MM.1S (cell line): Measurements from ENCODE around the gene RAB1B.

Source experiments
- DNase-seq: peaks from one replicate; pipeline ENCODE4 v3.0.0-alpha.2; 2015
- H2AFZ ChIP-seq: fragments of 300-600 bp; sonication (generic); 2 replicates; pipeline ENCODE4 v1.6.0; 2016; ENCODE audit warnings: antibody characterized with exemption, low read length
- H3F3A ChIP-seq: fragments of 300-600 bp; sonication (generic); 2 replicates; pipeline ENCODE4 v1.6.1; 2016; ENCODE audit warnings: mild to moderate bottlenecking, antibody characterized with exemption, low read length, moderate library complexity, mixed read lengths; ENCODE audit not compliant: insufficient read depth
- H3K27ac ChIP-seq: fragments of 300-600 bp; sonication (generic); 2 replicates; pipeline ENCODE4 v1.5.1; 2016; ENCODE audit warnings: mild to moderate bottlenecking, low read length
- H3K27me3 ChIP-seq: fragments of 300-600 bp; sonication (generic); replicated peaks from 2 replicates; pipeline ENCODE4 v1.6.0; 2016; ENCODE audit warnings: low read length; ENCODE audit not compliant: insufficient read depth
- H3K36me3 ChIP-seq: fragments of 300-600 bp; sonication (generic); replicated peaks from 2 replicates; pipeline ENCODE4 v1.6.1; 2016; ENCODE audit warnings: mild to moderate bottlenecking, low read length, mixed read lengths; ENCODE audit not compliant: insufficient read depth
- H3K4me1 ChIP-seq: fragments of 300-600 bp; sonication (generic); 2 replicates; pipeline ENCODE4 v1.6.1; 2016; ENCODE audit warnings: low read length, mixed read lengths
- H3K4me2 ChIP-seq: fragments of 300-600 bp; sonication (generic); 2 replicates; pipeline ENCODE4 v1.6.0; 2016; ENCODE audit warnings: low read depth, low read length
- H3K4me3 ChIP-seq: fragments of 300-600 bp; sonication (generic); 2 replicates; pipeline ENCODE4 v1.5.1; 2016; ENCODE audit warnings: low read length, mixed read lengths
- H3K79me2 ChIP-seq: fragments of 300-600 bp; sonication (generic); 2 replicates; pipeline ENCODE4 v1.6.1; 2016; ENCODE audit warnings: mixed run types, low read length, mixed read lengths
- H3K9ac ChIP-seq: fragments of 300-600 bp; sonication (generic); 2 replicates; pipeline ENCODE4 v1.6.1; 2016; ENCODE audit warnings: low read length, mixed read lengths
- H3K9me2 ChIP-seq: fragments of 300-600 bp; sonication (generic); replicated peaks from 2 replicates; pipeline ENCODE4 v1.6.1; 2016; ENCODE audit warnings: mild to moderate bottlenecking, low read length, mixed read lengths; ENCODE audit not compliant: insufficient read depth
- H3K9me3 ChIP-seq: fragments of 300-600 bp; sonication (generic); replicated peaks from 2 replicates; pipeline ENCODE4 v1.6.1; 2016; ENCODE audit warnings: mild to moderate bottlenecking, low read length, mixed read lengths; ENCODE audit not compliant: insufficient read depth
- H4K20me1 ChIP-seq: fragments of 300-600 bp; sonication (generic); 2 replicates; pipeline ENCODE4 v1.6.1; 2016; ENCODE audit warnings: mild to moderate bottlenecking, low read length, moderate library complexity, mixed read lengths; ENCODE audit not compliant: insufficient read depth
- EZH2 ChIP-seq: fragments of 300-600 bp; sonication (generic); optimal IDR thresholded peaks from 2 replicates; pipeline ENCODE3; 2017; ENCODE audit warnings: low read depth, mild to moderate bottlenecking, antibody characterized with exemption, low read length, mixed read lengths
- EZH2phosphoT487 ChIP-seq: fragments of 300-600 bp; sonication (generic); IDR thresholded peaks from 2 replicates; pipeline ENCODE4 v1.6.1; 2018; ENCODE audit warnings: antibody characterized with exemption, low read length
- TF ChIP-seq, protein P1 (sequence below): fragments of 300-600 bp; sonication (generic); IDR thresholded peaks from 2 replicates; pipeline ENCODE4 v1.5.1; 2016; ENCODE audit warnings: antibody characterized with exemption, low read length, mixed read lengths

Gene RAB1B

DNA sequence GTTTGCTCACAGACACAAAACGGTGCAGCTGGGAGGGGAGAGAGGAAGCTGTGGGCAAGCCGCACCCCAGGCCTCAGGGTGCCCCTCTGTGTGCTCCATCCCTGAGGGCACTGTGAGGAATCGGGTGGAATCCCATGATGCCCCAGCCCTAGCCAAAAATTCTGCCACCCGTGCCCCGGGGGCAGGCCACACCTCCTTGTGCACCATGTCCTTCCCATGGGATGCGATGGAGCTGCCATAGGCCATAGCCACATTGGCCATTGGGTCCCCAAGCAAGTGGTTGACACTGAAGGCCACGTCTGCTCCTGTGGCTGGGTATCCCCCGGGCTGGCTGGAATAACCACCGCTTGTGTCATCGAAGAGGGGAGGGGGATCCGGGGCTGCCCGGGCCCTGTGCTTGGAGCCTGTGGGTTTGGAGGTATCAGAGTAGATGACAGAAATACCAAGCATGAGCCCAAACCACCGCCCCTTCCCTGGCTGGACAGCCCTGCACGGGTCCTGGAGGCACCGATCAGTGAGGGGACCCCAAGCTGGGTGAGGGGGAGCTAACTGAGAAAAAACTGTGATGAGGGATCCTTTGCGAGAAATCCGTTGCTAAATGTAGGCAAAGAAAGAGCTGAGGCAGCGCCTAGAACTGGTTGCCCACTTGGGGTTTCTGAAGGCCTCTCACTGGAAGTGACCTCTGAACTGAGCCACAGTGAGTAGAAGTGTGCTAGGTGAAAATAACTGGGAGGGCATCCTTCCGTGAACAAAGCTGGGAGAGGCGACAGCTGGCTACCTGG is 19.6 kb downstream of the RAB1B start:
- H3K4me1 ChIP-seq = peaks cover 15% of the 10 kb centered on the region
- H4K20me1 ChIP-seq = no peaks in the 10 kb centered on the region
- H3K9ac ChIP-seq = peak overlapping the region; percentile 91
- peak overlapping the region; percentile 42; the same call in 1 of the 2 replicates for H3K27ac ChIP-seq
- TF ChIP-seq, protein P1, sequence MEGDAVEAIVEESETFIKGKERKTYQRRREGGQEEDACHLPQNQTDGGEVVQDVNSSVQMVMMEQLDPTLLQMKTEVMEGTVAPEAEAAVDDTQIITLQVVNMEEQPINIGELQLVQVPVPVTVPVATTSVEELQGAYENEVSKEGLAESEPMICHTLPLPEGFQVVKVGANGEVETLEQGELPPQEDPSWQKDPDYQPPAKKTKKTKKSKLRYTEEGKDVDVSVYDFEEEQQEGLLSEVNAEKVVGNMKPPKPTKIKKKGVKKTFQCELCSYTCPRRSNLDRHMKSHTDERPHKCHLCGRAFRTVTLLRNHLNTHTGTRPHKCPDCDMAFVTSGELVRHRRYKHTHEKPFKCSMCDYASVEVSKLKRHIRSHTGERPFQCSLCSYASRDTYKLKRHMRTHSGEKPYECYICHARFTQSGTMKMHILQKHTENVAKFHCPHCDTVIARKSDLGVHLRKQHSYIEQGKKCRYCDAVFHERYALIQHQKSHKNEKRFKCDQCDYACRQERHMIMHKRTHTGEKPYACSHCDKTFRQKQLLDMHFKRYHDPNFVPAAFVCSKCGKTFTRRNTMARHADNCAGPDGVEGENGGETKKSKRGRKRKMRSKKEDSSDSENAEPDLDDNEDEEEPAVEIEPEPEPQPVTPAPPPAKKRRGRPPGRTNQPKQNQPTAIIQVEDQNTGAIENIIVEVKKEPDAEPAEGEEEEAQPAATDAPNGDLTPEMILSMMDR = no peak
- TF ChIP-seq EZH2phosphoT487 (no peak), EZH2 (no peak)
- H3K9me3 ChIP-seq = no peaks in the 10 kb centered on the region
- no peaks in the 10 kb centered on the region for H3K36me3 ChIP-seq
- peaks cover 13% of the 10 kb centered on the region for H3K79me2 ChIP-seq
- peak overlapping the region; percentile 24 for H2AFZ ChIP-seq
- peaks cover 7% of the 10 kb centered on the region for H3F3A ChIP-seq
- H3K9me2 ChIP-seq = no peaks in the 10 kb centered on the region
- peaks cover 24% of the 10 kb centered on the region for H3K27me3 ChIP-seq
- peak overlapping the region; percentile 87 for H3K4me2 ChIP-seq
- H3K4me3 ChIP-seq = peak overlapping the region; percentile 77
- DNase-seq = no peak

DNA sequence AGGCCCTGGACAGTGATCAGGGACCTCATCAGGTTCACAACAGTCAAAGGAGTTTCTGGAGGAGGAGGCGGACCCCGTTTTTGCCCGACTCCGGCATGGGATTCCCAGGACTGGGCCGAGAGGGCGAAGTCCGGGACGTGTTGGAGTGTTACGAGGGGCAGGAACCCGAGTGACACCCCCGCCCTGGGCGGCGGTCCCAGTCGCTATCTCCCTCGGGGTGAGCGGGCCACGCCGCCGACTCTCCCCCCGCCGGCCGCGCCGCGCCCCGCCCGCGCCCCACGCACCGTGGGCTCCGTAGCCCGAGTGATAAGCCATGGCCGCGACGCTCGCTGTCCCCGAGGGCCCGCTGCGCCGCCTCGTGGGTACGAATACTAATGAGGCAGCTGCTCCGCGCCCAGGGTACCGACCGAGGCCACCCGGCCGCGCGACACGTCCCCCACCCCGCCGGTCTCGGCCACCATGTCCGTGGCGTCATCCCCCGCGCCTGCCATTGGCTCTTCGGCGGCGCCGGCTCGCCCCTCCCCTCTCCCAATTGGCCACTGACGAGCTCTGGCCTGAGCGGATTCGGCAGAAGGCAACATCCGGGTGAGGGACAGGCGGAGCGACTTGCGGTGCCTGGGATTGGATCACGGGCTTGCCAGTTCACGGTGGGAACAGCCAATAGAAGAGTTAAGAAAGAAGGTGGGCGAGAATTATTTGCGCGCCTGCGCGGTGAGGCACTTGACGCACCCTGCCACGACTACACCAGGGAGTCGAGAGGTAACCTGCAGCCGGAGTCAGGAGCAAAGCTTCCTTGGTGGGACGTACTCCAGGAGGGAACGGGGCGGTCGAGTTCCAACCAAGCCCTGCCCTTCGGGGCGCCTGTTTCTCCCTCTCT is 20.5 kb downstream of the RAB1B start, which contains the start of gene YIF1A:
TSS of gene YIF1A (minus strand) at position 473 of the 877 bp plus-strand sequence. CDS start at position 315, 158 bp downstream.
- H2AFZ ChIP-seq = peak within 1 kb of the TSS; percentile 65
- peak within 1 kb of the TSS; percentile 65; the same call in 1 of the 2 replicates for H3K27ac ChIP-seq

More for the DNA sequence above, 20.5 kb downstream of the RAB1B start, which contains the start of gene YIF1A:
- DNase-seq = peak; percentile 99
- Histone ChIP-seq H4K20me1 (no peaks in the 10 kb centered on the region), H3K9ac (peak within 1 kb of the TSS; percentile 91), H3K9me3 (no peaks in the 10 kb centered on the region), H3K4me3 (peak within 1 kb of the TSS; percentile 77), H3K4me2 (peak within 1 kb of the TSS; percentile 94), H3F3A (peaks cover 7% of the 10 kb centered on the region), H3K36me3 (no peaks in the 10 kb centered on the region), H3K27me3 (peaks cover 33% of the 10 kb centered on the region), H3K4me1 (peaks cover 15% of the 10 kb centered on the region), H3K9me2 (no peaks in the 10 kb centered on the region), H3K79me2 (peaks cover 13% of the 10 kb centered on the region)
- TF ChIP-seq EZH2 (no peak), EZH2phosphoT487 (no peak)
- TF ChIP-seq, protein P1 = no peak
